GM12873 (cell line): ENCODE data around the gene PMAIP1.

ENCODE experiments used
- TF ChIP-seq, protein P1 (sequence below): IDR thresholded peaks from 2 replicates; pipeline ENCODE4 v1.5.1; 2012; ENCODE audit warnings: low read depth, mild to moderate bottlenecking, moderate library complexity, low read length, control low read depth; ENCODE audit not compliant: insufficient read depth; ENCODE audit errors: missing control alignments

The PMAIP1 gene

GRCh38 chr18:59865241-59865986, 34.4 kb upstream of the PMAIP1 start:
- TF ChIP-seq, protein P1, sequence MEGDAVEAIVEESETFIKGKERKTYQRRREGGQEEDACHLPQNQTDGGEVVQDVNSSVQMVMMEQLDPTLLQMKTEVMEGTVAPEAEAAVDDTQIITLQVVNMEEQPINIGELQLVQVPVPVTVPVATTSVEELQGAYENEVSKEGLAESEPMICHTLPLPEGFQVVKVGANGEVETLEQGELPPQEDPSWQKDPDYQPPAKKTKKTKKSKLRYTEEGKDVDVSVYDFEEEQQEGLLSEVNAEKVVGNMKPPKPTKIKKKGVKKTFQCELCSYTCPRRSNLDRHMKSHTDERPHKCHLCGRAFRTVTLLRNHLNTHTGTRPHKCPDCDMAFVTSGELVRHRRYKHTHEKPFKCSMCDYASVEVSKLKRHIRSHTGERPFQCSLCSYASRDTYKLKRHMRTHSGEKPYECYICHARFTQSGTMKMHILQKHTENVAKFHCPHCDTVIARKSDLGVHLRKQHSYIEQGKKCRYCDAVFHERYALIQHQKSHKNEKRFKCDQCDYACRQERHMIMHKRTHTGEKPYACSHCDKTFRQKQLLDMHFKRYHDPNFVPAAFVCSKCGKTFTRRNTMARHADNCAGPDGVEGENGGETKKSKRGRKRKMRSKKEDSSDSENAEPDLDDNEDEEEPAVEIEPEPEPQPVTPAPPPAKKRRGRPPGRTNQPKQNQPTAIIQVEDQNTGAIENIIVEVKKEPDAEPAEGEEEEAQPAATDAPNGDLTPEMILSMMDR = no peak

DNA sequence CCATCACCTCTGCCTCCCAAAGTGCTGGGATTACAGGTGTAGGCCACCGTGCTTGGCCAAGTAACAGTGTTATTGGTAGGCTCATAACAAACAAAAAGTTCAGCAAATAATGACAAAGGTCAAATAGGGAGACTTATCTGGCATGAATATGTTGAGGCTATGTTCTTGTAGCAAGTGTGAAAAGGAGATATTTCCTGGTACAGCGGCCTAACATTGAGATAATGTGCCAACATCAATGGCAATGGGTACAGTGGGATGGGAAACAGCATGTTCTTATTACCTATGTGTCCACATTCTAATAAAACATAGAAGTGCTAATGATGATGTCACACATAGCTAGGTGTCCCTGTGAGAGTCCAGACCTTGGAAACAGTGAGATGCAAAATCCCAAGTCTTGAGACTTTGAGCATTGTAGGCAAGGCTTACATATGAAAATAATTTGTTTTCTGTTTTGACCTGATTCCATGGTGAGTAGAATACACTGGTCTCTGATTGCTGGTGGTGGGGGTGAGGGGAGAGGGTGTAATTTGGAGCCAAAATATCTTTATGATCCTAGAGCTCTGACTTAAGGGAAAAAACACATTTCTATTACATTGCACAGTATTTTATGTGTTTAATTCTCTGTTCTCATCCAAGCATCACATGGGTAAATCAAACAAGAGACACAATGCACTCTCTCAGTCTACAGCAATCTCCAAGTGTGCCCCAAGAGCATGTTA, 33.1 kb upstream of the PMAIP1 start:
- TF ChIP-seq, protein P1 = no peak

- TF ChIP-seq, protein P1 = no peak
Observed at GRCh38 chr18:59867337-59868104, 32.3 kb upstream of the PMAIP1 start.

DNA sequence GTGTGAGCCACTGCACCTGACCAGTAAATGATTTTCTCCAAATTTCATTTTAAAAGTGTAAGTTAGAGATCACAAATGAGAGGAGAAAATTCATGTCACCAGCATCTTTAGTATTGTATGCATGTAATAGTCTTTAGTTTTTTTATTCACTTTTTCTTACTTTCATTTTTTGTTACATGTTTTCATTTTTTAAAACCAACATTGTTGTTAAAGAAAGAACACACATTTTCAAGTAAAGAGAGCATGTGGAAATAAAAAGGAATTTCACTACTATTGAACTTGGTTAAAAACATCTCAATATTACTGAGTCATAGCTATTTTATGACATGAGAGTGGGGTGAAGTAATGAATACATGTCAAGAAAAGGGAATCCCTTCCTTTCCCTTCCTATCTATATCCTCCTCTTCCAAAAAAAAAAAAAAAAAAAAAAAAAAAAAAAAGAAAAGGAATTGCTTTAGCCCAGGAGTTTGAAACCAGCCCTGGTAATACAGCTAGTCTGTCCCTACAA, 29.1 kb upstream of the PMAIP1 start:
- TF ChIP-seq, protein P1 = no peak

GRCh38 chr18:59871711-59872362, 28.0 kb upstream of the PMAIP1 start:
- TF ChIP-seq, protein P1 = no peak

DNA sequence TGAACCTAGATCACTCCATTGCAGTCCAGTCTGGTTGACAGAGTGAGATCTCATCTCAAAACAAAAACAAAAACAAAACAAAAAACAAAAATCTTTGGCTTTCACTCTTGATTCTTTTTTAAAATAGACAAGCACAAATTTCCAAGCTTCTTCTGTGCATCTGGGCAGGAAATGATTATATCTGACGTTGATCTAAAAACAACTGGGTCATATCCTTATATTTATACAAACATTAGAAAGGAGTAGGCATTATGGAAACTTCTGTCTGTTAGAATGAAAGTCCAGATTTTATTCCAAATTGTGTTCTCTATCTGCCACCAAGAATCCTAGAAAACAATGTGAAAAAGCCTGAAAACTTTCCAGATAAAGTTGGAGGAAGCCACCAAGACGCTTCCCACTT, 26.2 kb upstream of the PMAIP1 start:
- TF ChIP-seq, protein P1 = no peak
